ENCODE data around the gene TXNL4A.

DNA sequence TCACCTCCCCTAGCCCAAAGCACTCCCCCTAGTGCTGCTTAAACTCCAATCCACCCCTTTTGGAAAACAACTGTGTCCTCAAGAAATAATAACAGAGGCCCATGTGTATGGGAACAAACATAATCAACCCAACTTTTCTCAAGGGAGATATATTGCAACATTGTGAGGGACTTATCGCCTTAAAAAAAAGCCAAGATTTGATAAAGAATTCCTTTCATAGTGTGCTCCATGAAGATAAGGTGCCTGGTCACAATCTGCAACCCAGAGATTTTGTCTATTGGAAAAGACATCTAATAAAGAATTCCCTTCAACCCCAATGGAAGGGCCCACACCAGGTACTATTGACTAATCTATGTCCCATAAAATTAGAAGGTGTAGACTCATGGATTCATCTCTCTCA lies 41.3 kb upstream of the TXNL4A start:
- TF ChIP-seq CTCF (conservative IDR thresholded peaks at IDR 0.05) = no peak
- TF ChIP-seq ZFX (IDR thresholded peaks at IDR 0.05) = no peak
